ENCODE data around the gene AKAP10. TPM values are rescaled to one million over a fixed set of nuclear protein-coding genes. Genes with fewer than 3 reads are reported as not detected.
A peak's percentile ranks its signal among the peaks of the same experiment; 100 is the strongest.

The AKAP10 gene
- total RNA-seq, 3 donors from 2014 or later (not counting 1 experiment from before 2014, with no cell fraction given): 46.2 to 60.9 (median 48.6) TPM

DNA sequence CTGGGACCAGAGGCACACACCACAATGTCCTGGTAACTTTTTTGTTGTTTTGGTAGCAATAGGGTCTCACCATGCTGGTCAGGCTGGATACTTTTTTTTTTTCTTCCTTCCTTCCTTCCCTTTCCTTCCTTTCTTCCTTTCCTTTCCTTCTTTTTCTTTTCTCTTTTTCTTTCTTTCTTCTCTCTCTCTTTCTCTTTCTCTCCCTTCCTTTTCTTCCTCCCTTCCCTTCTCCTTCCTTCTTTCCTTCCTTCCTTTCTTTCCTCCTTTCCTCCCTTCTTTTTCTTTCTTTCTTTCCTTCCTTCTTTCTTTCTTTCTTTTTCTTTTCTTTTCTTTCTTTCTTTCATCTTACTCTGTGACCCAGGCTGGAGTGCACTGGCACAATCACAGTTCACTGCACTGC lies 91.5 kb downstream of the AKAP10 start:
- H3K4me3 Mint-ChIP-seq: no peak overlapping the region
- Histone ChIP-seq H3K36me3 (ENCODE audit: control insufficient read depth, insufficient read depth, low read length) (no peaks in the 10 kb centered on the region), H3K9me3 (ENCODE audit: control insufficient read depth, insufficient read depth, low read length) (no peaks in the 10 kb centered on the region), H3K4me3 (ENCODE audit: low read length) (no peak overlapping the region), H3K27ac (ENCODE audit: low read length) (no peak overlapping the region), H3K27me3 (ENCODE audit: control insufficient read depth, insufficient read depth, low read length) (no peaks in the 10 kb centered on the region), H3K4me1 (ENCODE audit: control insufficient read depth, insufficient read depth, low read length) (no peaks in the 10 kb centered on the region)
- no peaks in the 10 kb centered on the region for H3K27me3 Mint-ChIP-seq (ENCODE audit: low read depth in 2 of 2)
- H3K9me3 Mint-ChIP-seq: no peaks in the 10 kb centered on the region
- no peaks in the 10 kb centered on the region for H3K36me3 Mint-ChIP-seq
- ATAC-seq: no peak
- intact Hi-C loops (cut with micrococcal nuclease): no loop called here
- no peaks in the 10 kb centered on the region for H3K4me1 Mint-ChIP-seq
- TF ChIP-seq, protein P1, sequence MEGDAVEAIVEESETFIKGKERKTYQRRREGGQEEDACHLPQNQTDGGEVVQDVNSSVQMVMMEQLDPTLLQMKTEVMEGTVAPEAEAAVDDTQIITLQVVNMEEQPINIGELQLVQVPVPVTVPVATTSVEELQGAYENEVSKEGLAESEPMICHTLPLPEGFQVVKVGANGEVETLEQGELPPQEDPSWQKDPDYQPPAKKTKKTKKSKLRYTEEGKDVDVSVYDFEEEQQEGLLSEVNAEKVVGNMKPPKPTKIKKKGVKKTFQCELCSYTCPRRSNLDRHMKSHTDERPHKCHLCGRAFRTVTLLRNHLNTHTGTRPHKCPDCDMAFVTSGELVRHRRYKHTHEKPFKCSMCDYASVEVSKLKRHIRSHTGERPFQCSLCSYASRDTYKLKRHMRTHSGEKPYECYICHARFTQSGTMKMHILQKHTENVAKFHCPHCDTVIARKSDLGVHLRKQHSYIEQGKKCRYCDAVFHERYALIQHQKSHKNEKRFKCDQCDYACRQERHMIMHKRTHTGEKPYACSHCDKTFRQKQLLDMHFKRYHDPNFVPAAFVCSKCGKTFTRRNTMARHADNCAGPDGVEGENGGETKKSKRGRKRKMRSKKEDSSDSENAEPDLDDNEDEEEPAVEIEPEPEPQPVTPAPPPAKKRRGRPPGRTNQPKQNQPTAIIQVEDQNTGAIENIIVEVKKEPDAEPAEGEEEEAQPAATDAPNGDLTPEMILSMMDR (IDR thresholded peaks at IDR 0.05): no peak
- no peak overlapping the region for H3K27ac Mint-ChIP-seq
- no peak for DNase-seq

DNA sequence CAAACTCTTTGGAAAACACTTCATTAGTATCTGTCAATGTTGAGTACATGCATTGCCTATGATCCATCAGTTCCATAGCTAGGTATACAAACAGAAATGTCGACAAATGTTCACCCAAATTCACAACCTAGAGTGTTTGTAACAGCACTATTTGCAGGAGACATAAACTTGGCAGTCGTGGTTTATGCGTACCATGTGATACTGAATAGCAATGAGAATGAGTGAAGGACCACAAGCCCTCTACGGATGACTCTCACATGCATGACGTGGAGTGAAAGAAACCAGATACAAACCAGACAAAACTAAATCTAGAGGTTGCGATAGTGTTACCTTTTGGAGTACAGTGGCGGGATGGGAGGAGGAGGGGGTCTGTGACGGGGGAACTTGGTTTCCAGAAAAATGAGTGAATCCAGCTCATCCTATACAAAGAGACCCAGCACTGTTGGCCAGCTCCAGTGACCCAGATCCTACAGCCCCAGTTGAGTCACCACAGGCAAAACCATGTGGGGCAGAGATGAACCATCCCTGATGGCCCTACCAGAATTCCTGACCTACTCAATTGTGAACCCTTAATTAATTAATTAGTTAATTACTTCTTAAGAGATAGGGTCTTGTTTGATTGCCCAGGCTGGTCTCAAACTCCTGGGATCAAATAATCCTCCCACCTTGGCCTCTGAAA lies 94.0 kb downstream of the AKAP10 start:
- no peaks in the 10 kb centered on the region for H3K36me3 Mint-ChIP-seq
- no peak overlapping the region for H3K4me3 Mint-ChIP-seq
- peak; percentile 50 to 58 (median 52) for ATAC-seq
- no peaks in the 10 kb centered on the region for H3K27me3 Mint-ChIP-seq (ENCODE audit: low read depth in 2 of 2)
- H3K27me3 ChIP-seq (ENCODE audit: control insufficient read depth, insufficient read depth, low read length): no peaks in the 10 kb centered on the region
- H3K4me3 ChIP-seq (ENCODE audit: low read length): no peak overlapping the region
- 64% methylated on average over 7 of the region's 8 CpGs for WGBS (ENCODE audit: insufficient coverage)
- DNase-seq: no peak
- no peaks in the 10 kb centered on the region for H3K36me3 ChIP-seq (ENCODE audit: control insufficient read depth, insufficient read depth, low read length)
- TF ChIP-seq, protein P1 (IDR thresholded peaks at IDR 0.05): no peak
- no peaks in the 10 kb centered on the region for H3K4me1 ChIP-seq (ENCODE audit: control insufficient read depth, insufficient read depth, low read length)
- H3K27ac Mint-ChIP-seq: no peak overlapping the region
- peaks cover 0 to 3% of the 10 kb centered on the region in 2 donors for H3K4me1 Mint-ChIP-seq
- intact Hi-C loops (cut with micrococcal nuclease): no loop called here
- no peaks in the 10 kb centered on the region for H3K9me3 Mint-ChIP-seq
- no peak overlapping the region for H3K27ac ChIP-seq (ENCODE audit: low read length)
- no peaks in the 10 kb centered on the region for H3K9me3 ChIP-seq (ENCODE audit: control insufficient read depth, insufficient read depth, low read length)

DNA sequence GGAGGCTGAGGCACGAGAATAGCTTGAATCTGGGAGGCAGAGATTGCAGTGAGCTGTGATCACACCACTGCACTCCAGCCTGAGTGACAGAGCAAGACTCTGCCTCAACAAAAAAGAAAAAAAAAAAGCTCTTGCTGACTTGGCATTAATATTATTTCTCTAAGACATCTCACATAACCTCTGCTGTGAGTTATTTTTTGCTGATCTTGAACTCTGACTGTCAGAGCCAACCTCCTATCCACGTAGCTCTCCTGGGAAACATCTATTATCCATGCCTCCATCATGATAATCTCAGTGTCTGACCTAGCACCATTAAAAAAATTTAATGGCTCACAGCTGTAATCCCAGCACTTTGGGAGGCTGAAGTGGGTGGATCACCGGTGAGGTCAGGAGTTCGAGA lies 97.2 kb downstream of the AKAP10 start:
- TF ChIP-seq, protein P1 (IDR thresholded peaks at IDR 0.05): no peak
- H3K9me3 ChIP-seq (ENCODE audit: control insufficient read depth, insufficient read depth, low read length): no peaks in the 10 kb centered on the region
- no peaks in the 10 kb centered on the region for H3K27me3 Mint-ChIP-seq (ENCODE audit: low read depth in 2 of 2)
- no peak overlapping the region for H3K27ac ChIP-seq (ENCODE audit: low read length)
- H3K4me3 Mint-ChIP-seq: no peak overlapping the region
- ATAC-seq (no peak), DNase-seq (no peak)
- WGBS (ENCODE audit: insufficient coverage): 96% methylated on average over 4 of the region's 4 CpGs
- no peak overlapping the region for H3K27ac Mint-ChIP-seq
- H3K4me3 ChIP-seq (ENCODE audit: low read length): no peak overlapping the region
- no peaks in the 10 kb centered on the region for H3K36me3 ChIP-seq (ENCODE audit: control insufficient read depth, insufficient read depth, low read length)
- H3K4me1 Mint-ChIP-seq: peaks cover 22 to 26% of the 10 kb centered on the region in 2 donors
- no peaks in the 10 kb centered on the region for H3K9me3 Mint-ChIP-seq
- no peaks in the 10 kb centered on the region for H3K36me3 Mint-ChIP-seq
- H3K4me1 ChIP-seq (ENCODE audit: control insufficient read depth, insufficient read depth, low read length): peaks cover 26% of the 10 kb centered on the region
- intact Hi-C loops (cut with micrococcal nuclease): no loop called here
- H3K27me3 ChIP-seq (ENCODE audit: control insufficient read depth, insufficient read depth, low read length): no peaks in the 10 kb centered on the region
